Astrocyte of the cerebellum (primary cell): ENCODE results near the gene GALNT10.
"Not testable (repeated sequence)": the region's sequence is repeated elsewhere in the genome, so short reads cannot be mapped to it uniquely, and the experiment has no call there.

Experiments used
- DNase-seq: peaks from one replicate; pipeline ENCODE4 v3.0.0-alpha.2; 2011; ENCODE audit warnings: low read depth
- H3K4me3 ChIP-seq: 2 replicates; pipeline ENCODE4 v1.5.1; 2011; ENCODE audit warnings: mild to moderate bottlenecking, low read depth, low read length, moderate library complexity
- CTCF ChIP-seq: IDR thresholded peaks from 2 replicates; pipeline ENCODE4 v1.5.1; 2012; ENCODE audit warnings: low read length, low read depth, moderate library complexity, mild to moderate bottlenecking; ENCODE audit errors: missing control alignments
- in situ Hi-C: cut with HindIII; loops from 2 replicates; pipeline ENCODE4 v1.10.0; 2017; ENCODE audit warnings: low sequenced_read_pairs

Gene GALNT10

DNA sequence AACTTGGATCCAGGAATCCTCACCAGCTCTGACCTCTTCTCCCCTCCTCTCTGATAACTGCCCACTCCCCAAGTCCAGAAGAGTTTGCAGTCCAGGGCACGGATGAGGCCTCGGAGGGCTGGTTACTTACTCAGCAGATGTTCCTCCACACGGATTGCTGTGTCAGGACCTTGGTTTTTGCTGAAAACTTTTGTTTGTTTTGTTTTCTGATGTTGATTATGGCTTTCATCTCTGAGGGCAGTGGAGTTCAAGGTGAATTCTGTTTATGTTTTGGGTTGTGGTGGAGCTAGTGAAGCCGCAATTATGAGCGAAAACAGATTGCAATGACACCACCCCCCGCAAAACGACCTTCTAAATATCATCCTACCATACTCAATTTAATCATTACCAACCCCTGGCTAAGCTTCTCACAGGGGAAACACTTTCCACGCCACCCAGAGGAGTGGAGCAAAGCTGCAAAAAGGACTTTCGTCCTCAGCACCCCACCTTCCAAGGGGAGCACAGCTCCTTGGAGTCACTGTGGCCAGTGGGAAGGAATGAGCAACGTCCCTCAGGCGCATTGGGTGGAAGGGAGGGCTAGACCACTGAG is 162.5 kb downstream of the GALNT10 start:
- DNase-seq, result no peak
- in situ Hi-C loops, result no loop called here
- H3K4me3 ChIP-seq, result no peak overlapping the region
- TF ChIP-seq CTCF, result no peak

DNA sequence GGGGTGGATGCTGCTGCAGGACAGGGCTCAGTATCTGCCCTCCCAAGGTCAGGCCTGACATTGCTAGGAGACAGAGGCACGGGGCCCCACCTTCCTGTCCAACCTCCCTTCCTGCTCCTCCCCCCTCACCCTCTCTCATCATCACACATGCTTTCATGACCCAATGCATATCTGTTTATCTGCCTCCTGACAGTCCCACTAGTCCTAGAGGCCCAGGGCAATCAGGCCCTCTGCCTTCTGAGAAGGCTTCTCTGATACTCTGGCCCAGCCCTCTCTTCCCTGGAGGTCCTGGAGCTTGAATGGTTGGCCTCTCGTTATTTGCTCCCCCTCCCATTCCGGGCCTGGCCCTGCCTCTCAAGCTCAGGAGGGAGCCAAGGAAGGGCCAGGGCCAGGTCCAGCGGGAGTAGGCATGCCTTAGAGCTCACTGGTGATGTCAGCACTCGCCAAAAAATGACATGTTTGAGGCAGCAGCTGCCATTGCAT is 164.6 kb downstream of the GALNT10 start:
- no peak for DNase-seq
- H3K4me3 ChIP-seq, result no peak overlapping the region
- TF ChIP-seq CTCF, result no peak
- in situ Hi-C loops, result no loop called here

GRCh38 chr5:154356020-154356655 is 165.6 kb downstream of the GALNT10 start:
- no peak for TF ChIP-seq CTCF
- in situ Hi-C loops, result no loop called here
- H3K4me3 ChIP-seq, result no peak overlapping the region
- no peak for DNase-seq

DNA sequence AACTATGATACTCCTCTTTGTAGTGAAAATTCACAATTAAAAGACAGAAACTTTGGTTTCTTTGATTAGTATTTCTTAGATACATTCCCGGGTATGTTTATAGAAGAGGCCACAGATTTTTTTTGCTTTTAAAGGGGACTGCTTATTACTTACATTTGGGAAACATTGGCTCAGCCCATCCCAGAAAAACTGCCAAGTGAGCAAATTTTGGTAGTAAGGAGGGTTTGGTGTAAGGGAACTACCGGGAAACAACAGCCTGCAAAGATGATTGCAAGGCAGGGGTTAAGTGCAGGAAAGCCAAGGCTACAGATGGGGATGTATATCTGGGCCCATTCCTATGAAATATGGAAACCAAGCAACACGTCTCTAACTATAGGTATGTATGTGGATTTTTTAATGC is 166.4 kb downstream of the GALNT10 start:
- in situ Hi-C loops, result no loop called here
- TF ChIP-seq CTCF, result no peak
- no peak for DNase-seq
- no peak overlapping the region for H3K4me3 ChIP-seq

GRCh38 chr5:154358516-154359220 is 168.1 kb downstream of the GALNT10 start:
- H3K4me3 ChIP-seq, result no peak overlapping the region
- no peak for DNase-seq
- in situ Hi-C loops, result no loop called here
- no peak for TF ChIP-seq CTCF

GRCh38 chr5:154359221-154359573 is 168.7 kb downstream of the GALNT10 start:
- no peak for DNase-seq
- no peak for TF ChIP-seq CTCF
- in situ Hi-C loops, result no loop called here
- H3K4me3 ChIP-seq, result no peak overlapping the region

DNA sequence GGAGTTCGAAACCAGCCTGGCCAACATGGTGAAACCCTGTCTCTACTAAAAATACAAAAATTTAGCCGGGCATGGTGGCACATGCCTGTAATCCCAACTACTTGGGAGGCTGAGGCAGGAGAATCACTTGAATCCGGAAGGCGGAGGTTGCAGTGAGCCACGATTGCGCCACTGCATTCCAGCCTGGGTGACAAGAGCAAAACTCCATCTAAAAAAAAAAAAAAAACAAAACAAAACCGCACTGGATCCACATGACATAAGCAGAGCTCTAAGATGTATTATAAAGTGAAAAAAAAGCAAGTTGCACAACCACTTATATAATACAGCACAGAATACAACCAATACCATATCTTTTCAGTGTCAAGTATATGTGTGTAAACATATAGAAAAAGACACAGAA is 169.7 kb downstream of the GALNT10 start:
- H3K4me3 ChIP-seq, in situ Hi-C loops, DNase-seq: not testable (repeated sequence)
